Bronchial epithelial cell (primary cell): Measurements from ENCODE around the gene ZNF219. TPM values are rescaled to one million over a fixed set of nuclear protein-coding genes. Genes with fewer than 3 reads are reported as not detected.

Source experiments
- DNase-seq: peaks from one replicate; pipeline ENCODE4 v3.0.0-alpha.2; 2010; ENCODE audit warnings: low read depth
- FAIRE-seq: peaks from 2 replicates; lab custom pipeline; 2011; peaks lifted over from hg19 to GRCh38; lab: Jason Lieb, UNC
- H3K27me3 ChIP-seq: 2 replicates; pipeline ENCODE4 v1.5.1; 2011; ENCODE audit warnings: low read length; ENCODE audit not compliant: control insufficient read depth, insufficient read depth
- H3K36me3 ChIP-seq: 2 replicates; pipeline ENCODE4 v1.5.1; 2011; ENCODE audit warnings: low read length; ENCODE audit not compliant: control insufficient read depth, insufficient read depth
- H3K4me3 ChIP-seq: 2 replicates; pipeline ENCODE4 v1.5.1; 2011; ENCODE audit warnings: mild to moderate bottlenecking, low read depth, low read length, control low read depth
- CTCF ChIP-seq: IDR thresholded peaks from 2 replicates; pipeline ENCODE4 v1.5.1; 2011; ENCODE audit warnings: mild to moderate bottlenecking, moderate library complexity, low read length, control low read depth, inconsistent platforms; ENCODE audit not compliant: insufficient read depth, severe bottlenecking
- total RNA-seq: library from RNA; depleted of rRNA; stranded (reverse); fragments of >200 nt; gene quantifications from 2 replicates; pipeline ENCODE4 v1.2.1, GENCODE V29; 2014

Gene ZNF219
- total RNA-seq, 1 donor from 2014 or later = 8.2 TPM

- FAIRE-seq (no peak), DNase-seq (peak; percentile 57)
- H3K27me3 ChIP-seq = no peaks in the 10 kb centered on the region
- no peak overlapping the region for H3K4me3 ChIP-seq
- H3K36me3 ChIP-seq = no peaks in the 10 kb centered on the region
- no peak for TF ChIP-seq CTCF
Measured at GRCh38 chr14:21101802-21102413, 3.5 kb upstream of the ZNF219 start.

GRCh38 chr14:21100931-21101330 lies 2.5 kb upstream of the ZNF219 start, which contains the start of gene TMEM253:
Gene TMEM253 (plus strand): TSS chr14:21101066. CDS start chr14:21101344, 278 bp downstream.
- Histone ChIP-seq H3K4me3 (no peak within 1 kb of the TSS), H3K27me3 (no peaks in the 10 kb centered on the region), H3K36me3 (no peaks in the 10 kb centered on the region)
- FAIRE-seq (no peak), DNase-seq (no peak)
- no peak for TF ChIP-seq CTCF

GRCh38 chr14:21099596-21099985 lies 1.1 kb upstream of the ZNF219 start:
- TF ChIP-seq CTCF = no peak
- DNase-seq (no peak), FAIRE-seq (no peak)
- Histone ChIP-seq H3K4me3 (peak overlapping the region; percentile 50), H3K36me3 (no peaks in the 10 kb centered on the region), H3K27me3 (no peaks in the 10 kb centered on the region)

- no peak for FAIRE-seq
- no peak for DNase-seq
- Histone ChIP-seq H3K4me3 (peak overlapping the region; percentile 50), H3K27me3 (no peaks in the 10 kb centered on the region), H3K36me3 (no peaks in the 10 kb centered on the region)
- TF ChIP-seq CTCF = no peak
Measured at GRCh38 chr14:21098892-21099595, 589 bp upstream of the ZNF219 start.

- H3K4me3 ChIP-seq = peak overlapping the region; percentile 45
- no peak for TF ChIP-seq CTCF
- no peak for DNase-seq
- FAIRE-seq = no peak
- no peaks in the 10 kb centered on the region for H3K36me3 ChIP-seq
- H3K27me3 ChIP-seq = no peaks in the 10 kb centered on the region
Measured at GRCh38 chr14:21097636-21098075, 799 bp downstream of the ZNF219 start.
